ENCODE data around the gene SLC16A12. TPM values are rescaled to one million over a fixed set of nuclear protein-coding genes. Genes with fewer than 3 reads are reported as not detected.
"Not testable (repeated sequence)": the region's sequence is repeated elsewhere in the genome, so short reads cannot be mapped to it uniquely, and the experiment has no call there.

Gene SLC16A12
- total RNA-seq, 1 donor from 2014 or later = not detected

DNA sequence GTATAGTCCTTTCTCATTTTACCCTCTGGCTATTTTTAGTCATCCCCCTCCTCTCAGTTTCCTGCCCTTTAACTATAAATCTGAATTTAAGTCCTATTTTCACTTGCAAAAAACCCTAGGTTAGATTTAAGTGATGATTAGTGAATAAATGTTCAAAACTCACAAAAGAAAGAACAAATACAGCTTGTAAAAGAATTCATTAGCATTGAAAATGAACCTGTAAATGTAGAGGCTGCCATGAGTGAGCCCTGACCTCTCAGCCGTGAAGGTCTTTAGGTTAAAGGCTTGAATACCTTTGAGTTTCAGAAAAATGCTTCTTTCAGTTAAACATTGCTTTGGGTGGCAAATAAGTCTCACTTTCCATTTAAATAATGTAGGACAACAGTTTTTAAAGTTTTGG, 2.0 kb upstream of the SLC16A12 start:
- DNase-seq = no peak
- H3K36me3 Mint-ChIP-seq (ENCODE audit: low read depth) = no peaks in the 10 kb centered on the region
- TF ChIP-seq, protein P1, sequence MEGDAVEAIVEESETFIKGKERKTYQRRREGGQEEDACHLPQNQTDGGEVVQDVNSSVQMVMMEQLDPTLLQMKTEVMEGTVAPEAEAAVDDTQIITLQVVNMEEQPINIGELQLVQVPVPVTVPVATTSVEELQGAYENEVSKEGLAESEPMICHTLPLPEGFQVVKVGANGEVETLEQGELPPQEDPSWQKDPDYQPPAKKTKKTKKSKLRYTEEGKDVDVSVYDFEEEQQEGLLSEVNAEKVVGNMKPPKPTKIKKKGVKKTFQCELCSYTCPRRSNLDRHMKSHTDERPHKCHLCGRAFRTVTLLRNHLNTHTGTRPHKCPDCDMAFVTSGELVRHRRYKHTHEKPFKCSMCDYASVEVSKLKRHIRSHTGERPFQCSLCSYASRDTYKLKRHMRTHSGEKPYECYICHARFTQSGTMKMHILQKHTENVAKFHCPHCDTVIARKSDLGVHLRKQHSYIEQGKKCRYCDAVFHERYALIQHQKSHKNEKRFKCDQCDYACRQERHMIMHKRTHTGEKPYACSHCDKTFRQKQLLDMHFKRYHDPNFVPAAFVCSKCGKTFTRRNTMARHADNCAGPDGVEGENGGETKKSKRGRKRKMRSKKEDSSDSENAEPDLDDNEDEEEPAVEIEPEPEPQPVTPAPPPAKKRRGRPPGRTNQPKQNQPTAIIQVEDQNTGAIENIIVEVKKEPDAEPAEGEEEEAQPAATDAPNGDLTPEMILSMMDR (IDR thresholded peaks at IDR 0.05) = no peak
- intact Hi-C loops (cut with micrococcal nuclease) = no loop called here
- no peaks in the 10 kb centered on the region for H3K9me3 Mint-ChIP-seq
- H3K4me1 Mint-ChIP-seq = peaks cover 13% of the 10 kb centered on the region
- ChIA-PET POLR2A (no interaction called here), CTCF (no interaction called here)
- ATAC-seq (ENCODE audit: low read depth) = no peak
- H3K27ac Mint-ChIP-seq = no peak overlapping the region
- H3K27me3 Mint-ChIP-seq = peaks cover 53% of the 10 kb centered on the region
- no peak overlapping the region for H3K4me3 Mint-ChIP-seq

DNA sequence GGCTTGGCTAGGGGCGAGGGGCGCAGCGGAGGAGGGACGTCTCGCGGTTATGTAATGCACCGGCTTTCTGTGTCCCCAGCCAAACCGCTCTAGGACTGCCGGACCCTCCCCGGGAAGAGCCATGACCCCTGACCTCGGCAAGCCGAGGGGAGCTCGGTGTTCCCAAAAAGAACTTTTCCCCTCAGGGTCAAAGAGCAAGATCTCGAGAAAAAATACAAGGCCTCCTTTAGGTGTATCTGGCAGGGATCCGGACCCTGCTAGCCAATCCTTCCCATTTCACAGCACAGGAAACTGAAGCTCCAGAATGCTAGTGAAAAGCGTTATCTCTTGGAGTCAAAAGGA, 590 bp upstream of the SLC16A12 start:
- no peak overlapping the region for H3K27ac Mint-ChIP-seq
- H3K4me1 Mint-ChIP-seq = peaks cover 13% of the 10 kb centered on the region
- H3K4me3 Mint-ChIP-seq = no peak overlapping the region
- TF ChIP-seq, protein P1 (IDR thresholded peaks at IDR 0.05) = no peak
- DNase-seq (no peak), ATAC-seq (ENCODE audit: low read depth) (no peak)
- no peaks in the 10 kb centered on the region for H3K9me3 Mint-ChIP-seq
- CTCF ChIA-PET = interaction anchor here (0.5 kb wide), 1 partner anchor 322 kb away, joined by 3 read pairs; no protein-coding TSS in a partner anchor
- no peaks in the 10 kb centered on the region for H3K36me3 Mint-ChIP-seq (ENCODE audit: low read depth)
- peaks cover 53% of the 10 kb centered on the region for H3K27me3 Mint-ChIP-seq
- intact Hi-C loops (cut with micrococcal nuclease) = no loop called here
- POLR2A ChIA-PET = no interaction called here

DNA sequence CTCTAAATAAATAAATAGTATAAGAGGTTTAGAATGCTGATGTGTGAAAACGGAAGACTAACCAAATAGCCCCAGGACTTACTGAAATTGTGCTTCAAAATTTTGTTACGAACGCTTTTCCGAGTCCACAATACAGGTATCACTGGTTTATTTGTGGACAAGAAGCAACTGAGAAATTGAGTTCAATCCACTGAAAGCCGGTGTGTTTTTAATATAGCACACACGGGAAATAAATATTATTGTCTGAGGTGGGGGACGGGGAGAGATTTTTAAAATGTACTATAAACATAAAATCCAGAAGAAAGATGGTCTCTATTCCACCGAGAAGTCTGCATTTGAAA, 598 bp downstream of the SLC16A12 start:
- H3K27me3 Mint-ChIP-seq = peaks cover 50% of the 10 kb centered on the region

DNA sequence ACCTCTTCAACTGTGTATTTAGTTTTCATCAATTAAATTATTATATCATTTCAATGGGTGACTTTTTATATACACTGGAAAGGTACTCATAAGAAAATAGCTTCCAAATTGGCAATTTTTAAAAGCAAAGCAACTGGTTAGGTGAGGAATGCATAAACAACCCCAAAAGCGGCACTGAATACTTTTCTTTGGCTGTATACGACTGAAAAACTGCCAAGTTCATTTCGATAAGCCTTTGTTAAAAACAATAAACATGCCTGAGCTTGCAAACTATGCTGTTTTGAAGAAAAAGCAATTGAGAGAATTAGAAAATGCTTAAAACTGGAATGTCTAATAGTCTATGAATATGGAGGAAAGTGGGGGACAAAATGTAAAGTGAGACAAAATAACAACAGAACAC, 2.9 kb downstream of the SLC16A12 start:
- ChIA-PET CTCF (no interaction called here), POLR2A (no interaction called here)
- intact Hi-C loops (cut with micrococcal nuclease) = no loop called here
- TF ChIP-seq, protein P1 (IDR thresholded peaks at IDR 0.05) = no peak
- H3K27me3 Mint-ChIP-seq = peaks cover 45% of the 10 kb centered on the region
- no peaks in the 10 kb centered on the region for H3K9me3 Mint-ChIP-seq
- H3K4me1 Mint-ChIP-seq = peaks cover 13% of the 10 kb centered on the region
- no peak overlapping the region for H3K4me3 Mint-ChIP-seq
- no peak overlapping the region for H3K27ac Mint-ChIP-seq
- ATAC-seq (ENCODE audit: low read depth) (no peak), DNase-seq (no peak)
- H3K36me3 Mint-ChIP-seq (ENCODE audit: low read depth) = no peaks in the 10 kb centered on the region

More for the DNA sequence above, 598 bp downstream of the SLC16A12 start:
- no peak overlapping the region for H3K4me3 Mint-ChIP-seq
- ChIA-PET POLR2A (no interaction called here), CTCF (no interaction called here)
- H3K4me1 Mint-ChIP-seq = peaks cover 13% of the 10 kb centered on the region
- no peak for ATAC-seq (ENCODE audit: low read depth)
- intact Hi-C loops (cut with micrococcal nuclease) = no loop called here
- TF ChIP-seq, protein P1 (IDR thresholded peaks at IDR 0.05) = no peak
- H3K36me3 Mint-ChIP-seq (ENCODE audit: low read depth) = no peaks in the 10 kb centered on the region
- no peaks in the 10 kb centered on the region for H3K9me3 Mint-ChIP-seq
- no peak overlapping the region for H3K27ac Mint-ChIP-seq
- no peak for DNase-seq

DNA sequence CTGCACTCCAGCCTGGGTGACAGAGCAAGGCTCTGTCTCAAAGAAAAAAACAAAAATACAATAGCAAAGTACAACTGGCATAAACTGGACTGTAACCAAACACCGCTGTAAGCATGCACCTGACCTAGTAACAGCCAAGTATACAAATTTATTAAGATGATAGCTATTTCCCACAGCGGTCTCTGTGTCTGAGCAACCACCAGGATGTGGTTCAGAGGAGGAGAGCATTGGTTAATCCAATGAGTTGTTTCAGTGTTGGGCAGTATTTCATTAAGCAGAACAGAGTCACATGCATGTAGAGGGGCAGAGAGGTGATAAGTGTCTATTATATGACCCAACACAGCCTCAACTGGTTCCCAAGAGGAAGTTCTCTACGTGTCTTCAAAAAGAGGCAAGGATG, 4.0 kb downstream of the SLC16A12 start:
- no peaks in the 10 kb centered on the region for H3K9me3 Mint-ChIP-seq
- intact Hi-C loops (cut with micrococcal nuclease) = no loop called here
- DNase-seq = no peak
- TF ChIP-seq, protein P1 (IDR thresholded peaks at IDR 0.05) = no peak
- ATAC-seq (ENCODE audit: low read depth) = no peak
- CTCF ChIA-PET = no interaction called here
- H3K4me3 Mint-ChIP-seq = no peak overlapping the region
- H3K27ac Mint-ChIP-seq = no peak overlapping the region
- H3K27me3 Mint-ChIP-seq = peaks cover 41% of the 10 kb centered on the region
- POLR2A ChIA-PET = no interaction called here
- H3K4me1 Mint-ChIP-seq = peaks cover 13% of the 10 kb centered on the region
- no peaks in the 10 kb centered on the region for H3K36me3 Mint-ChIP-seq (ENCODE audit: low read depth)

DNA sequence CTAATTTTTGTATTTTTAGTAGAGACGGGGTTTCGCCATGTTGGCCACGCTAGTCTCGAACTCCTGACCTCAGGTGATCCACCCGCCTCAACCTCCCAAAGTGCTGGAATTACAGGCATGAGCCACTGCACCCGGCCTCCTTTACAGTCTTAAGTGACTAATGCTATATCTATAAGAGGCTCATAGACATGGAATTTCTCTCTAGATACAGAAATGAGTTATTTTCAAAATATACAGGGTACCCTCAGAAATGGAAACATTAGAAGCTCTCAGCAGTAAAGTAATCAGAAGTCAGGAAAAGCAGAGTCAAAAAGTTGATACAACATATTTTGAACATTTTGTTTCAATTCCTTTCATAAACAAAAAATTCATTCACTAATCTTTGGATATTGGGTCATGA, 5.7 kb downstream of the SLC16A12 start:
- H3K36me3 Mint-ChIP-seq (ENCODE audit: low read depth); H3K4me3 Mint-ChIP-seq; H3K9me3 Mint-ChIP-seq; ATAC-seq (ENCODE audit: low read depth); POLR2A ChIA-PET; intact Hi-C loops (cut with micrococcal nuclease); H3K4me1 Mint-ChIP-seq; H3K27ac Mint-ChIP-seq; DNase-seq: not testable (repeated sequence)
- CTCF ChIA-PET = interaction anchor here (0.7 kb wide), 1 partner anchor 162 kb away, joined by 3 read pairs; no protein-coding TSS in a partner anchor
- H3K27me3 Mint-ChIP-seq = peaks cover 33% of the 10 kb centered on the region
